Loucy (cell line): ENCODE data around the gene PRR12.

ENCODE experiments used
- EZH2phosphoT487 ChIP-seq: fragments of 200-600 bp; IDR thresholded peaks from 2 replicates; pipeline ENCODE4 v1.6.1; 2018; ENCODE audit warnings: antibody characterized with exemption, mild to moderate bottlenecking, moderate library complexity, borderline replicate concordance
- TF ChIP-seq, protein P1 (sequence below): fragments of 200-600 bp; sonication (generic); conservative IDR thresholded peaks from 2 replicates; pipeline ENCODE4 v1.5.1; 2014; ENCODE audit warnings: mild to moderate bottlenecking, antibody characterized with exemption, low read length

DNA sequence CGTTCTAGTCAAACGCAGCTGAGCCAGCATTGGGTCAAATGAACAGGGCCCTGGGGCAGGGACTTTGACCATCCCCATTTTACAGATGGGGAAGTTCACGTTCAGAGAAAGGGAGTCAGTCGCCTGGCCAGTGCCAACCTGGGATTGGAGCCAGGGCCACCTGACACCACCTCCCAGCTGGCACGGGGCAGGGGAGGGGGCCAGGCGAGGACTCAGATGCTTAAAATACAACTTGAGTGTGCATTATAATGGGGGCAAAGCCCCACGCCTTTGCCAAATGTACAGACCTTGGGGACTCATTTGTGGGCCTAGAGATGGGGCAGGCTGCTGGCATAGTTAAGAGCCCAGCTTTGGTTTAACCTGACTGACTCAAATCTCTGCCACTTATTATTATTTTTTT, 14.6 kb downstream of the PRR12 start:
- TF ChIP-seq, protein P1, sequence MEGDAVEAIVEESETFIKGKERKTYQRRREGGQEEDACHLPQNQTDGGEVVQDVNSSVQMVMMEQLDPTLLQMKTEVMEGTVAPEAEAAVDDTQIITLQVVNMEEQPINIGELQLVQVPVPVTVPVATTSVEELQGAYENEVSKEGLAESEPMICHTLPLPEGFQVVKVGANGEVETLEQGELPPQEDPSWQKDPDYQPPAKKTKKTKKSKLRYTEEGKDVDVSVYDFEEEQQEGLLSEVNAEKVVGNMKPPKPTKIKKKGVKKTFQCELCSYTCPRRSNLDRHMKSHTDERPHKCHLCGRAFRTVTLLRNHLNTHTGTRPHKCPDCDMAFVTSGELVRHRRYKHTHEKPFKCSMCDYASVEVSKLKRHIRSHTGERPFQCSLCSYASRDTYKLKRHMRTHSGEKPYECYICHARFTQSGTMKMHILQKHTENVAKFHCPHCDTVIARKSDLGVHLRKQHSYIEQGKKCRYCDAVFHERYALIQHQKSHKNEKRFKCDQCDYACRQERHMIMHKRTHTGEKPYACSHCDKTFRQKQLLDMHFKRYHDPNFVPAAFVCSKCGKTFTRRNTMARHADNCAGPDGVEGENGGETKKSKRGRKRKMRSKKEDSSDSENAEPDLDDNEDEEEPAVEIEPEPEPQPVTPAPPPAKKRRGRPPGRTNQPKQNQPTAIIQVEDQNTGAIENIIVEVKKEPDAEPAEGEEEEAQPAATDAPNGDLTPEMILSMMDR, result no peak
- TF ChIP-seq EZH2phosphoT487, result no peak
